Endothelial cell of umbilical vein (primary cell): ENCODE data around the gene EARS2.

Experiments used
- CTCF ChIP-seq, 2 donors: IDR thresholded peaks; 1 replicate in 1 of 2; 2 replicates in 1 of 2; pipeline ENCODE4 v1.5.1; 2011; ENCODE audit warnings: low read length in 2 of 2, mild to moderate bottlenecking in 2 of 2, moderate library complexity in 2 of 2, control low read depth in 1 of 2, inconsistent platforms in 1 of 2, low read depth in 1 of 2; ENCODE audit not compliant: insufficient read depth in 1 of 2; ENCODE audit errors: extremely low read depth in 1 of 2
- GATA2 ChIP-seq: IDR thresholded peaks from 2 replicates; pipeline ENCODE4 v1.7.0; 2011; ENCODE audit warnings: low read depth, mild to moderate bottlenecking, moderate library complexity, mixed read lengths, low read length; ENCODE audit not compliant: insufficient read length, insufficient read depth
- POLR2AphosphoS5 ChIP-seq: IDR thresholded peaks from 2 replicates; pipeline ENCODE4 v1.6.1; 2012; ENCODE audit warnings: low read depth, mild to moderate bottlenecking, control low read depth, low read length, moderate library complexity; ENCODE audit not compliant: insufficient read depth

- TF ChIP-seq CTCF (IDR thresholded peaks at IDR 0.05; ENCODE audit: extremely low read depth in 1 of 2, insufficient read depth in 1 of 2, low read depth in 1 of 2, low read length in 2 of 2) = no peak
- TF ChIP-seq POLR2AphosphoS5 = peak; percentile 53
- TF ChIP-seq GATA2 = no peak
Observed at GRCh38 chr16:23491490-23492391, 65.4 kb downstream of the EARS2 start.
